H1 (cell line): Measurements from ENCODE around the gene LRBA. TPM values are rescaled to one million over a fixed set of nuclear protein-coding genes. Genes with fewer than 3 reads are reported as not detected.

ENCODE experiments used
- ATF2 ChIP-seq: IDR thresholded peaks from 2 replicates; pipeline ENCODE4 v1.6.1; 2012; ENCODE audit warnings: low read length, inconsistent platforms
- BRCA1 ChIP-seq: IDR thresholded peaks from 2 replicates; pipeline ENCODE4 v1.6.1; 2012; ENCODE audit warnings: low read depth, low read length, improper control_type of control experiment
- CHD1 ChIP-seq: IDR thresholded peaks from 2 replicates; pipeline ENCODE4 v1.6.1; 2012; ENCODE audit warnings: low read depth, low read length, improper control_type of control experiment
- CHD7 ChIP-seq: fragments of 300-600 bp; sonication (generic); IDR thresholded peaks from 2 replicates; pipeline ENCODE4 v1.7.1; 2012; ENCODE audit warnings: low read length, moderate library complexity, mild to moderate bottlenecking, inconsistent platforms; ENCODE audit not compliant: insufficient replicate concordance
- FOSL1 ChIP-seq: IDR thresholded peaks from 2 replicates; pipeline ENCODE4 v1.6.1; 2011; ENCODE audit warnings: mild to moderate bottlenecking, low read depth, low read length, moderate library complexity; ENCODE audit not compliant: insufficient read depth
- HDAC6 ChIP-seq: IDR thresholded peaks from one replicate; pipeline ENCODE4 v1.7.1; 2012; ENCODE audit warnings: low read depth, mild to moderate bottlenecking, inconsistent platforms, low read length, moderate library complexity
- TAF1 ChIP-seq: IDR thresholded peaks from 2 replicates; pipeline ENCODE4 v1.6.1; 2011; ENCODE audit warnings: mild to moderate bottlenecking, low read depth, low read length
- USF2 ChIP-seq: IDR thresholded peaks from 2 replicates; pipeline ENCODE4 v1.6.1; 2011; ENCODE audit warnings: low read length, improper control_type of control experiment
- ZNF274 ChIP-seq: IDR thresholded peaks from 2 replicates; pipeline ENCODE4 v1.7.0; 2012; ENCODE audit warnings: low read length, borderline replicate concordance; ENCODE audit errors: extremely low read depth
- polyA plus RNA-seq, 7 experiments: library from polyadenylated mRNA; depleted of rRNA in 3 of 7; stranded (reverse) in 5 of 7; unstranded in 2 of 7; fragments of >200 nt in 5 of 7; fragments of 200-250 nt in 2 of 7; gene quantifications; 1 replicate in 5 of 7; 2 replicates in 1 of 7; 4 replicates in 1 of 7; pipeline versions ENCODE4 v1.2.1 to v1.2.3, GENCODE V29; 2011 to 2013; ENCODE audit warnings: missing spikeins in 2 of 7, mixed read lengths in 2 of 7
- total RNA-seq: library from RNA; stranded (reverse); fragmentation: NEBNext Ultra II Directional; extraction: Animal tissue kit (Norgen Biotek cat#: 25700); gene quantifications from 2 replicates; pipeline ENCODE4 v1.2.1, GENCODE V29; 2021

The LRBA gene
- total and polyA plus RNA-seq, 2 of the 8 experiments (the other 6 are each of a cell fraction or from before 2014, with no cell fraction given): 54.6 to 83.2 TPM

GRCh38 chr4:150944660-150945059 is 70.4 kb downstream of the LRBA start (continued):
- TF ChIP-seq CHD7 (no peak), CHD1 (no peak), USF2 (no peak), TAF1 (no peak), BRCA1 (no peak), ZNF274 (no peak), FOSL1 (no peak), HDAC6 (no peak), ATF2 (no peak)
